HG03280 (cell line): ENCODE data around the gene MPPED1.

Experiments used
- ATAC-seq: cut with Tn5 transposase; IDR thresholded peaks from one replicate; pipeline ENCODE4 v1.9.1; 2021; ENCODE audit warnings: mild to moderate bottlenecking, moderate library complexity; ENCODE audit not compliant: unreplicated experiment

MPPED1 gene

DNA sequence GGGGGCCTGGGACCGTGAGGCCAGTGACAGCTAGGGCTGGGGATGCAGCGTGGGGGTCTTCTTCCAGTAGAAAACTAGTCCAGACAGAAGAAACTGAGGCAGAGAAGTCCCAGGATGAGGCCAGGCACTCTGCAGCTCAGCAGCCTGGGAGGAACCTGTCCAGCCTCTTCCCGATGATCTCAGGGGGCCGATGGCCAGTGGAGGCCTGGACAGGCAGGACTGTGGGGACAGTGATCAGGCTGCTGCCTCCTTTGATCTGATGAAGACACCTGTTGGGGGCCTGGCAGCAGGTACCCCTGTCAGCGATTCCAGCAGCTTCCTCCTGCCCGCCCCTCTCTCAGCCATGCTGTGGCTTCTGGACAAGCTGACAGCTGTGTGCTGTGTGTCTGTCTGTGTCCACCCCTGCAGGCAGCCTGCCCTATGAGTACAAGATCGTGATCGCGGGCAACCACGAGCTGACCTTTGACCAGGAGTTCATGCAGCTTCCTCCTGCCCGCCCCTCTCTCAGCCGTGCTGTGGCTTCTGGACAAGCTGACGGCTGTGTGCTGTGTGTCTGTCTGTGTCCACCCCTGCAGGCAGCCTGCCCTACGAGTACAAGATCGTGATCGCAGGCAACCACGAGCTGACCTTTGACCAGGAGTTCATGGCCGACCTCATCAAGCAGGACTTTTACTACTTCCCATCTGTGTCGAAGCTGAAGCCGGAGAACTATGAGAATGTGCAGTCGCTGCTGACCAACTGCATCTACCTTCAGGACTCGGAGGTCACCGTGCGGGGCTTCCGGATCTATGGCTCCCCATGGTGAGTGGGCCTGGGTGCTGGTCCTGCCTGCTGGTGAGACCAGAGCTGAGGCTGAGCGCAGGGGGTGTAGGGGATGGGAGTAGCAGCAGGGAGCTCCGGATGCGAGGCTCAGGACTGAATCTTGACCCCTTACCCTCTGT is 62.6 kb downstream of the MPPED1 start:
- ATAC-seq: no peak

DNA sequence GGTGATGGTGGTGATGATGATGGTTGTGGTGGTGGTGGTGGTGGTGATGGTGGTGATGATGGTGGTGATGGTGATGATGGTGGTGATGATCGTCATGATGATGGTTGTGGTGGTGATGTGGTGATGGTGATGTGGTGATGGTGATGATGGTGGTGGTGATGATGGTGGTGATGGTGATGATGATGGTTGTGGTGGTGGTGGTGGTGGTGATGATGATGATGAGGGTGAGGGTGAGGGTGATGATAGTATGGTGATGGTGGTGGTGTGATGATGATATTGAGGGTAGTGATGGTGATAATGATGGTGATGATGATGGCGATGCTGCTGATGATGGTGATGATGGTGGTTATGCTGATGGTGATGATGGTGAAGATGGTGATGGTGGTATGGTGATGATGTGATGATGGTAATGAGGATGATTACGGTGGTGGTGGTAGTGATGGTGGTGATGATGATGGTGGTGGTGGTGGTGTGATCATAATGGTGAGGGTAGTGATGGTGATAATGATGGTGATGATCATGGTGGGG is 63.8 kb downstream of the MPPED1 start:
- no peak for ATAC-seq

DNA sequence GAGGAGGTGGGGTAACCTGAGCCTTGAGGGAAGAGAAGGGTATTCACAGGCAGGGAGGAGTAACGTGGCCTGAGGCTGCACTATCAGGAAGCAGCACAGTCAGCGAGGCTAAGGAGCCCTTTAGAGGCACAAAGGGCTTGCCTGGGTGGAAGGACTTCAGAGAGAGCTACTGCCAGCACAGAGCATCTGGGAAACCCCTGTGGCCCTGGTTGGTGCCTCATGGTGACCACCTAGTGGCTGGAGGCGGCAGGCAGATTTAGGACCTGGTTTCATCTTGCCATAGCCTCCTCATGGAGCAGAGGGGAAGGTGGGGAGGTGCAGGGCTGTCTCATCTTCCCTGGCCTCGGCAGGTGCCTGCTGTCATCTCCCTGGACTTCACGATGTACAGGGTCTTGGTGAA is 64.5 kb downstream of the MPPED1 start:
- ATAC-seq: no peak

DNA sequence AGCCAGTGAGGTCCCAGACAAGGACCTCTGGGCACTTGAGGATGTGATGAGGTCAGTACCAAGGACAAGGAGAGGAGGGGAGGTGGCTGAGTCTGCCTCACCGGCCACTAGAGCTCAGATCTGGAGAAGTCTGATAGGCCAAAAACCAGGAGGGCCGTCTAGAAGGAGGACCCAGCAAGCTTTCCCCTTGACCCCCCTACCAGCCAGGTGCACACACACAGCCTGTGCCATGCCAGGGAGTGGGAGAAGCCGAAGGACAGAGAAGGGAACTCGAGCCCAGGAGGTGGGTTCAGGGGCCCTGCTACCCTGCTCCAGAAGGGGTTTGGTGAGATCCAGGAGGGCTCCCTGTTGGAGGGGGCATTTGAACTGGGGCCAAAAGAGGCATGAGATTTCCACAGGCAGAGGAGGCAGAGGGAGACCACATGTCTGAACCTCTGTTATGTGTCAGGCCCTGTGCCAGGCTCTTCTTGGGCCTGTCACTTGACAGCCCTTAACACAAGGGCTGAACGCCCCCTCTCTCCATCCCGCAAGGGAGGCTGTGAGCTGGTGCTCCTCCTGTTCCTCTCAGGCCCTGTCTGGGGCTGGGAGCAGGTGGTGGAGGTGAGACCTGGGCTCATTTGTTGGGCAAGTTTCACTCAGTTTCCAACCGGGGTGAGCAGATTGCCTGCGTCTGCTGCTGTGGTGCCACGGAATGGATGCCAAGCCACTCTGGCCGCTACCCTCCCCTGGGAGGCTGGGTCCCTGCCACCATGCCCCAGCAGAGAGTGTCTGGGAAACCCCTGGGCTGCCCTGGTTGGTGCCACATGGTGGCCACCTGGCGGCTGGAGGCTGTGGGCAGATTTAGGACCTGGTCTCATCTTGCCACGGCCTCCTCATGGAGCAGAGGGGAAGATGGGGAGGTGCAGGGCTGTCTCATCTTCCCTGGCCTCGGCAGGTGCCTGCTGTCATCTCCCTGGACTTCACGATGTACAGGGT is 65.2 kb downstream of the MPPED1 start:
- ATAC-seq: no peak

- no peak for ATAC-seq
These were observed 66.2 kb downstream of the MPPED1 start for GRCh38 chr22:43477966-43478365.

DNA sequence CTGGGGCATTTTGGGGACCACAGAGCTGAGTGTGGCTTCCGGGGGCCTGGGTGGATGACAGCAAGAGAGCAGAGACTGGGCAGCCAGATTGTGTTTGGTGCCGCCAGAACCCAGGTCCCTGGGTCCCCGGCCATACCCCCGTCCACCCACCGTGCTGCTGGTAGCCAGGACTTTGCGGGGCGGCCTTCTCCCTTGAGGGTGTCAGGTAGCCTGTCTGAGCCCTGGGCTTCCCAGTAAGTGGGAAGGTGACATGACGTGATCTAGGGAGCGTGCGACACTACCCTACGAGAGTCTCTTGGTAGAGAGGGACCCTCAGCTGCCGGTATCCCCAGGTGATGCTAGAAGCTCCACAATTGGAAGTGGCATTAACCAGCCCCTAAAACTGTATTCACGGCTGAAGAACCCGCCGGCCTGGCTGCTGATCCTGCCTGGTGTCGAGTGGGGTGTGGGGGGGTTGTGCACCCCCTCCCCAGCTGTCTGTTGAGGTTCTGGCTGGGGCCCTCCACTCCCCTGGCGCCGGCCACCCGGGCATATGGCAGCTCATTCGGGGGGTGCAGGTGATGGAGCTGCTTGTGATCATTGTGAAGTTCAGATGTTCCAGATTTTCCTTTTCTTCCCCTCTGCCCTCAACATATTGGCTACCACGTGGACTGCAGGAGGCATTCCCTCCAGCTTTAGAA is 66.9 kb downstream of the MPPED1 start:
- no peak for ATAC-seq

- no peak for ATAC-seq
These were observed 67.6 kb downstream of the MPPED1 start for GRCh38 chr22:43479301-43479950.

DNA sequence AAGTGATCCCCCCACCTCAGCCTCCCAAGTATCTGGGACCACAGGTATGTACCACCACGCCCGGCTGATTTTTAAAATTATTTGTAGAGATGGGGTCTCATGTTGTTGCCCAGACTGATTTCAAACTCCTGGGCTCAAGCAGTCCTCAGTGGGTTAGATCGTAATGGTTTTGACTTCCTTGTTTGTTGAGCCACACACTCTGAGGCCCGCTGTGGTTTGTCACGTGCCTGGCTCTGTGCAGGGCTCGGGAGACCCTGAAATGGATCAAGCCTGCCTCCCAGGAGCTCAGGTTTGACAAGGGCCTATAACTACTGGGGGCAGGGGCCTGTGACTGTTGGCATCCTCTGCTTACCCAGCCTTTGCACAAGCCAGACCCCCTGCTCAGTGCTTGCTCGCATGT is 68.1 kb downstream of the MPPED1 start:
- ATAC-seq: no peak

DNA sequence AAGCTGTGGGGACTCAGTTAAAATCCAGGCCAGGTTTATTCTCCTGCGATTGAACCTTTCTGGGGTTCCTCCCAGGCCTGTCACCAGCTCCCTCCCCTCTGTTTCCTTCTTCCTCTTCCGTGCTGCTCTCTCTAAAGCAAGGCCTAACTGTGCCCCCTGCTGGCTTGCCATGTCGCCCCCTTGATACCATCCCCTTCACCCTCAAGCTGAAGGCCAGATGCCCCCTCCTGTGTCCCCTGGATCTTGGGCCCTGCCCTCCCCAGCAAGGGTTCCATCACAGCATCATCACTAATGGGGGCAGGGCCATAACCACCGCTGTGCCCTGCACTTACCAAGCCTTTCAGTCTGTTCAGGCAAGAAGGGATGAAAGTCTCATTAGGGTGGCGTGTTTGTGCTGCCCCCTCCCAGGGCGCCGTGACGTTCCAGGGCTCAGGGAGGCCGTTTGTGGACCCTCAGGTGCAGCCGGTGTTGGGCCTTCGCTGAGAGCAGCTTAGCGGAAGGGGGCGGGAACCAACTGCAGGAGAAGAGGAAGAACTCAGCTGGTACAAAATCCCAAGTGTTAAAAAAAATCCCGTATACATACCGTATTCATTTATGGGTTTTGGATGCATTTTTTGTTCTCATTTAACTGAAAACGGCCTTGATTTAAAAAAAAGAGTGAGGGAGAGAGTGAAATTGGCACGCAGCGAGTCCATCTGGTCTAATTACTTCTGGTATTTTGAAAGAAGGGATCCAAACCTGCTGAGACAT is 69.9 kb downstream of the MPPED1 start:
- ATAC-seq: no peak

DNA sequence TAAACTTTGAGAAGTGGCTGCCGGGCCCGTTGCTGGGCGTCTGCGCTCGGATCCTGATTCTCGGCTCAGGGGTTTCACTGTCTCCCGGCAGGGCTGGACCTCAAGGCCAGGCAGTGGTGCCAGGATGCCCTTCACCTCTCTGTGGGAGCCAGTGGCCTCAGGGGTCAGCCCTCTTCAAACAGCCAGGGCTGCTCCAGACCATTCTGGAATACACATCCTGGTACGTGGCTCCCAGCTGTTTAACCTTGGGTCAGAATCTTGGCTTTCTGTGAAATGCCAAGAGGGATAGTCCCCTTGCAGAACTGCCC is 70.5 kb downstream of the MPPED1 start:
- no peak for ATAC-seq

DNA sequence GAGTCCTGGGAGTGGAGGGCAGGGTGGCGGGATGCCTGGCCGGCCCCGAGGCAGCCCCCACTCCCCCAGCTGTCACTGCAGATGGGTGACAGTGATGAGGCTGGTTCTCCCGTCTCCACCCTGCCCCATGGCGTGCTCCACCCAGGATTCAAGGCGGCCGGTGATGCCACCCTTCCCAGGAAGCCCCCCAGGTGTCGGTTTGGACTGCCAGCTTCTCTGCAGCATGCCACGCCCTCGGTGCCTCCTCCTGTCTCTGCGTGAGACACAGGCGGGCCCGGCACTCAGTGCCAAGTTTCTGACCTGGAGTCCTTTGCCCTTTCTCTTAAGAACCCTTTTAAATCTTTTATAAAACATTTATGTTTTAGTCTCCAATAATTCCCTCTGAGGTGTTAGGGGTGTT is 71.5 kb downstream of the MPPED1 start:
- no peak for ATAC-seq

- ATAC-seq: no peak
These were observed 71.9 kb downstream of the MPPED1 start for GRCh38 chr22:43483669-43484068.

DNA sequence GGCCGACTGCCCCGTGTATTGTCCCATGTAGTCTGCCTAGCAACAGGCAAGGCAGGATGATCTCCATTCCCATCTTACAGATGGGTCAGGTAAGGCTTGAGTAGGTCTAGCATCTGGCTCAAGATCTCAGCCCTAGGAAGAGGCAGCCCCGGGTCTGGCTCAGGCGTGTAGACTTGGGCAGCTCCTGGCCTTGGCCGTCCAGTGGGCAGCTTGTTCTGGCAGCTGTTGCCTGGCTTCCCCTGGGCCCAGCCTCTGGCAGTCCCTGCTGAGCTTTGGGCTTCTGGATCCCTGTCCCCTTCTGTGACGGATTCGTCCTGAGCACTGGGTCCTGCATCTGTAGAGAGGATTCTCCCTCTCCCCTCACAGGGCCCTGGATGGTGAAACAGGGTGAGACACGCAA is 72.4 kb downstream of the MPPED1 start:
- no peak for ATAC-seq

GRCh38 chr22:43485502-43486089 is 73.8 kb downstream of the MPPED1 start:
- no peak for ATAC-seq

DNA sequence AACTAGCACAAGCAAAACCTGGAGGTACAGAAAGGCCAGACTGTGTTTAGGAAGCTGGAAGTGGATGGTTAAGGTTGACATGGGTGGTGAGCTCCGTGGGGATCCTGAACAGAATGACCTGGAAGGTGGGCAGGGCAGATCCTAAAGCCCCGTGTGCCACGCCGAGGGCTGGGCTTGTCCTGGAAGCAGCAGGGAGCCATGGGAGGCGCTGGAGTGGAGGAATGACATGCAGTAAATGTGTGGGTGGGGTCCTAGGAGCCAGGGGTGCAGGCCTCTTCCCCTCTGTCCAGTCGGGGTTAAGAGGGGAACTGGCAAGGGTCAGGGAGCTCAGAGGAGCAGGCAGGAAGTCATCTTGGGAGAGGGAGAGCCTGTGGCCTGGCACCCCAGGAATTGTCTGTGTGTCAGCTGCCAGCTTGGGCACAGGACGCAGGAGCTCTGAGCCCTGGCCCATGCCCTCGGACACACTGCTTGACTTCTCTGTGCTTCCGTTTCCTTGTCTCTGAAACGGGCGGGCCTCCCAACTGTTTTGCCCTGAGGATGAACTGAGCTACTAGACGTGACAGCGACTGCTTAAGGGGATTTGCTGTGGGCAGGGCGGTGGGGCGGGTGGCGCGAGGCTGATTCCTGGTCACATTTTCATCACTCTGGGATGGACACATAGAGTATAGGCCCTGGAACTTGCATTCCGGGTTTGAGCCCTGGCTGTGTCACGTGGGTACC is 75.7 kb downstream of the MPPED1 start:
- no peak for ATAC-seq

DNA sequence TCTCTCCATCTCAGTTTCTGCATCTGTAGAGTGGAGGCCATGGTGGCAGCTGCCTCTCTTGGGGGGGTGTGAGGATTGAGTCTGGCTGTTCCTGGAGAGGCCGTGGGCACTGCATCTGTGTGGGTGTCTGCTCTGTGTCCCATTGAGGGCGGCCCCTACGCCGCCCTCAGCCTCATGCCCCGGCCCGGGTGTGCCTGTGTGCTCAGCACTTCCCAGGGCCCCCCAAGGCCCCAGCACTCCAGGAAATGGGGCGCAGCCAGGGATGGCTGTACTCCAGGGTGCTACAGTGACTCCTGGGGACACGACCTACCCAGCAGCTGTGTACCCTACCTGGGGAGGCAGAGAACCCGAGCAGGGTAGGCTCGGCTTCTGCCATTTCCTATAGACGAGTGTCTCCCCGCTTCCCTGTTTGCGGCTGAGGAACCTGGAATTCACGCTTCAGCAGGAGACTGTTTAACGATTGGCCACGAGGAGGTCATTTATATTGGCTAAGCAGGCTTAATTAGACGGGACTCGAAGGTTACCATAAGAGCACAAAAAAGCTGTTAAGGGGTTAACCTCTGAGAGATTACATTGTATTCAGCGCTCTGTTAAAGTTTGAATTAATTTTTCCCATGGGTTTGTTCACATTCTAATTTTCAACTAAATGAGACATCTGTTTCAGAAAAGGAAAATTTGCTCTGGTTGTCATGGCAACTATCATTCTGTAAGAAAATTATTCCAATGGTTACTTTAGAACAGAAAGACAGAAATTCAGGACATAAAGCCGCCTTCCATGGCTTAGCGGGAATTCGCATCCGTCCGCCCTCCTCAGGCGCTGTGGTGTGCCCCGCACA is 76.4 kb downstream of the MPPED1 start:
- no peak for ATAC-seq

GRCh38 chr22:43488937-43489336 is 77.1 kb downstream of the MPPED1 start:
- ATAC-seq: no peak

DNA sequence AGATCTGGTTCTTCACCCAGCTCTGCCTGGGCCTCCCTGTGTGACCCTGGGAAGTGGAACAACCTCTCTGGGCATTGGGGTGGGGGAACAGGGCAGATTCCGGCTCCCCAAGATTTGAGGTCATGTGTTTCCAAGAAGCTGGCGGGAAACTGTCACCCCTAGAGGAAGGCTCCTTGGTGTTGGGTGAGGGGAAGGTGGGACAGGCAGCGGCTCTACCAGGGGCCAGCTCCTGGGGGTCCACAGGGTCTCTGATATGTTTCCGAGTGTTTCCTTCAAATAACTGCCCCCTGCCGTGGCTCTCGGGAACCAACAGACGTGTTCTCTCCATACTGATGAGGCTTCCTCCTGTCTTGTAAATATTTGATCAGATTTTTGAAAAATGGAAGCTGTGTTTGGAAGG is 78.5 kb downstream of the MPPED1 start:
- ATAC-seq: no peak
